K562 (cell line): ENCODE data around the gene KRT85. TPM values are rescaled to one million over a fixed set of nuclear protein-coding genes. Genes with fewer than 3 reads are reported as not detected.

ENCODE experiments used
- ATAC-seq: fragments of 200-7000 bp; cut with Tn5 transposase; 3 replicates; pipeline ENCODE4 v1.9.1; 2020; ENCODE audit warnings: moderate library complexity
- BruUV-seq: library from RNA; stranded (reverse); fragments of 400-500 nt; replicated peaks from 2 replicates; lab custom pipeline; 2021; lab: Mats Ljungman, UMichigan
- CTCF ChIA-PET: fragments of 300-600 bp; formaldehyde crosslinking; extraction: SDS; loops from one replicate; lab custom pipeline; 2021; ENCODE audit warnings: low intra/inter-chr PET ratio; lab: Yijun Ruan, JAX
- POLR2A ChIA-PET: fragments of 300-600, 350-650 bp; sonication (Branson Sonifier 250); formaldehyde crosslinking; extraction: SDS; loops from one replicate; lab custom pipeline; 2021; ENCODE audit warnings: antibody characterized with exemption, inconsistent platforms; lab: Yijun Ruan, JAX
- DNase-seq, 4 experiments: peaks; one replicate each; pipeline versions ENCODE4 v3.0.0 to v3.0.0-alpha.2; 2011 to 2018; ENCODE audit warnings: low spot score in 3 of 4, mixed read lengths in 3 of 4; ENCODE audit errors: extremely low read depth in 1 of 4
- FAIRE-seq: peaks from 2 replicates; lab custom pipeline; 2011; peaks lifted over from hg19 to GRCh38; lab: Jason Lieb, UNC
- H2AFZ ChIP-seq: 2 replicates; pipeline ENCODE4 v1.6.0; 2011; ENCODE audit warnings: low read depth, low read length, control low read depth, inconsistent platforms
- H3K27ac ChIP-seq: fragments of 200-600 bp; 3 replicates; pipeline ENCODE4 v1.8.0; 2011; ENCODE audit warnings: low read depth, mild to moderate bottlenecking, control low read depth, inconsistent platforms, low read length, moderate library complexity, mixed read lengths; ENCODE audit errors: extremely low read depth
- H3K27me3 ChIP-seq, 2 experiments: fragments of 300-600 bp in 1 of 2; 2 replicates in 1 of 2; 3 replicates in 1 of 2; pipeline versions ENCODE4 v1.6.0 to v1.8.0; 2011; ENCODE audit warnings: inconsistent platforms in 2 of 2, low read length in 2 of 2, mild to moderate bottlenecking in 1 of 2, mixed read lengths in 1 of 2, moderate library complexity in 1 of 2; ENCODE audit not compliant: control insufficient read depth in 2 of 2, insufficient read depth in 2 of 2
- H3K36me3 ChIP-seq: fragments of 300-600 bp; 3 replicates; pipeline ENCODE4 v1.8.0; 2011; ENCODE audit warnings: mild to moderate bottlenecking, low read length, inconsistent platforms; ENCODE audit not compliant: control insufficient read depth, insufficient read depth
- H3K4me1 ChIP-seq, 2 experiments: fragments of 200-600 bp in 1 of 2; replicated peaks in 1 of 2; 2 replicates in 1 of 2; 3 replicates in 1 of 2; pipeline versions ENCODE4 v1.5.1 to v1.8.0; 2011; ENCODE audit warnings: inconsistent platforms in 2 of 2, low read length in 2 of 2, mild to moderate bottlenecking in 1 of 2, mixed read lengths in 1 of 2, moderate library complexity in 1 of 2; ENCODE audit not compliant: control insufficient read depth in 2 of 2, insufficient read depth in 2 of 2
- H3K4me2 ChIP-seq: 2 replicates; pipeline ENCODE4 v1.6.1; 2011; ENCODE audit warnings: low read length, control low read depth, inconsistent platforms, mixed read lengths; ENCODE audit not compliant: insufficient read depth
- H3K4me3 ChIP-seq: fragments of 200-600 bp; sonication (generic), shearing (Covaris generic); 2 replicates; pipeline ENCODE4 v1.5.1; 2016; ENCODE audit warnings: control low read depth, inconsistent platforms
- H3K79me2 ChIP-seq: fragments of 200-600 bp; 3 replicates; pipeline ENCODE4 v1.8.0; 2011; ENCODE audit warnings: low read length, inconsistent platforms; ENCODE audit not compliant: control insufficient read depth, insufficient read depth
- H3K9ac ChIP-seq, 2 experiments: 2 replicates each; pipeline versions ENCODE4 v1.6.0 to v1.6.1; 2011; ENCODE audit warnings: low read depth in 2 of 2, low read length in 2 of 2, control low read depth in 1 of 2, inconsistent platforms in 1 of 2, mild to moderate bottlenecking in 1 of 2, mixed read lengths in 1 of 2; ENCODE audit not compliant: insufficient read depth in 1 of 2
- H3K9me1 ChIP-seq: one replicate; pipeline ENCODE4 v1.6.0; 2011; ENCODE audit warnings: inconsistent platforms, mild to moderate bottlenecking, low read length, moderate library complexity; ENCODE audit not compliant: control insufficient read depth, insufficient read depth
- H3K9me3 ChIP-seq: replicated peaks from 2 replicates; pipeline ENCODE4 v1.5.1; 2011; ENCODE audit warnings: low read depth, low read length, inconsistent platforms; ENCODE audit not compliant: control insufficient read depth, insufficient read depth
- H4K20me1 ChIP-seq: replicated peaks from 2 replicates; pipeline ENCODE4 v1.6.1; 2011; ENCODE audit warnings: low read length, inconsistent platforms, mixed read lengths; ENCODE audit not compliant: control insufficient read depth, insufficient read depth
- BCL6 ChIP-seq: fragments of 250-450 bp; sonication (Bioruptor Pico); IDR thresholded peaks from 2 replicates; pipeline ENCODE4 v1.4.0; 2020
- CREB1 ChIP-seq, 2 experiments: sonication (generic) in 1 of 2; formaldehyde crosslinking in 1 of 2; IDR thresholded peaks; 2 replicates each; pipeline versions ENCODE4 v1.6.1 to v1.8.0; 2012 to 2022; ENCODE audit warnings: inconsistent platforms in 1 of 2, mild to moderate bottlenecking in 1 of 2, missing genetic modification reagents in 1 of 2, moderate library complexity in 1 of 2
- CREBBP ChIP-seq: IDR thresholded peaks from one replicate; pipeline ENCODE4 v1.6.1; 2012; ENCODE audit warnings: low read depth, mild to moderate bottlenecking, control low read depth, inconsistent platforms, low read length
- DACH1 ChIP-seq: fragments of 450-650 bp; IDR thresholded peaks from 2 replicates; pipeline ENCODE4 v1.6.1; 2018; ENCODE audit not compliant: partially characterized antibody
- FOXA3 ChIP-seq, 2 experiments: fragments of 450-650 bp in 1 of 2; sonication (generic) in 1 of 2; formaldehyde crosslinking; IDR thresholded peaks in 1 of 2; conservative IDR thresholded peaks in 1 of 2; 2 replicates each; pipeline versions ENCODE4 v1.4.0 to v1.8.0; 2020 to 2022; ENCODE audit warnings: mild to moderate bottlenecking in 2 of 2, missing genetic modification reagents in 1 of 2
- MCM5 ChIP-seq: fragments of 450-650 bp; IDR thresholded peaks from 2 replicates; pipeline ENCODE4 v1.6.1; 2016; ENCODE audit warnings: low read depth
- NONO ChIP-seq, 2 experiments: fragments of 200-400 bp in 1 of 2; fragments of 450-650 bp in 1 of 2; formaldehyde crosslinking in 1 of 2; IDR thresholded peaks; 2 replicates each; pipeline ENCODE4 v1.6.1; 2017; ENCODE audit warnings: low read depth in 2 of 2, mild to moderate bottlenecking in 2 of 2, moderate library complexity in 2 of 2, low read length in 1 of 2
- RBM15 ChIP-seq: fragments of 200-400 bp; formaldehyde crosslinking; IDR thresholded peaks from 2 replicates; pipeline ENCODE4 v1.6.1; 2018; ENCODE audit warnings: mild to moderate bottlenecking, low read length, moderate library complexity; ENCODE audit not compliant: insufficient read depth
- SLC30A9 ChIP-seq: fragments of 250-450 bp; sonication (Bioruptor Pico); IDR thresholded peaks from 2 replicates; pipeline ENCODE4 v1.8.0; 2022; ENCODE audit warnings: mild to moderate bottlenecking, moderate library complexity
- SMAD1 ChIP-seq: fragments of 150-350 bp; IDR thresholded peaks from 2 replicates; pipeline ENCODE4 v1.6.1; 2014; ENCODE audit warnings: low read length, low read depth; ENCODE audit not compliant: partially characterized antibody
- SMAD2 ChIP-seq: fragments of 150-350 bp; IDR thresholded peaks from 2 replicates; pipeline ENCODE4 v1.6.1; 2014; ENCODE audit warnings: low read depth, mild to moderate bottlenecking, low read length
- SRSF1 ChIP-seq: fragments of 200-400 bp; formaldehyde crosslinking; IDR thresholded peaks from 2 replicates; pipeline ENCODE4 v1.6.1; 2017; ENCODE audit warnings: mild to moderate bottlenecking, low read depth, low read length, moderate library complexity
- TBP ChIP-seq: optimal IDR thresholded peaks from 2 replicates; pipeline ENCODE3; 2011; ENCODE audit warnings: low read depth, low read length, improper control_type of control experiment
- ZBED1 ChIP-seq: IDR thresholded peaks from 2 replicates; pipeline ENCODE4 v1.6.1; 2014
- ZNF232 ChIP-seq: sonication (generic); formaldehyde crosslinking; IDR thresholded peaks from 2 replicates; pipeline ENCODE4 v1.8.0; 2022; ENCODE audit warnings: mild to moderate bottlenecking, missing genetic modification reagents
- ZNF263 ChIP-seq: sonication (generic); formaldehyde crosslinking; IDR thresholded peaks from 2 replicates; pipeline ENCODE4 v1.8.0; 2022; ENCODE audit warnings: mild to moderate bottlenecking, missing genetic modification reagents, borderline replicate concordance
- ZNF354B ChIP-seq: fragments of 250-450 bp; sonication (Bioruptor Pico); IDR thresholded peaks from 2 replicates; pipeline ENCODE4 v1.4.0; 2020
- ZNF699 ChIP-seq: fragments of 250-450 bp; sonication (Bioruptor Pico); IDR thresholded peaks from 2 replicates; pipeline ENCODE4 v1.8.0; 2021; ENCODE audit warnings: mild to moderate bottlenecking, moderate library complexity; ENCODE audit not compliant: insufficient replicate concordance
- ZNF780A ChIP-seq: fragments of 250-450 bp; sonication (Bioruptor Pico); IDR thresholded peaks from 2 replicates; pipeline ENCODE4 v1.5.0; 2021; ENCODE audit warnings: mild to moderate bottlenecking
- WGBS: fragments of 100-300 bp; shearing (Covaris generic); methylation state at CpG from one replicate; pipeline ENCODE4 v1.1.6; 2016; ENCODE audit warnings: low coverage, mixed read lengths; ENCODE audit not compliant: insufficient coverage; ENCODE audit errors: missing lambda C conversion rate; 5-methylcytosine and 5-hydroxymethylcytosine counted together
- in situ Hi-C: fragments of 300-500 bp; cut with MboI; formaldehyde crosslinking; loops from 4 replicates; pipeline ENCODE4 v1.15.0; 2018; ENCODE audit warnings: inconsistent platforms, mixed read lengths
- intact Hi-C: fragments of 100-400 bp; cut with micrococcal nuclease; formaldehyde crosslinking; loops from 2 replicates; pipeline ENCODE4 v1.14.2; 2022
- polyA plus RNA-seq, 8 experiments: library from polyadenylated mRNA; depleted of rRNA in 4 of 8; stranded (reverse) in 5 of 8; unstranded in 3 of 8; fragments of >200 nt; fragmentation: Nextera tagmentation in 2 of 8; fragmentation: Illumina TruSeq in 1 of 8; extraction: Ambion mirVana in 2 of 8; extraction: Trizol in 1 of 8; gene quantifications; 2 replicates each; pipeline versions ENCODE4 v1.2.1 to v1.2.3, GENCODE V29; 2011 to 2014; ENCODE audit warnings: inconsistent platforms in 1 of 8, missing spikeins in 1 of 8
- total RNA-seq, 7 experiments: library from RNA; depleted of rRNA in 6 of 7; stranded (reverse); fragments of >200 nt in 6 of 7; fragmentation: Illumina TruSeq in 2 of 7; extraction: Trizol in 2 of 7; gene quantifications; 2 replicates each; pipeline versions ENCODE4 v1.2.1 to v1.2.3, GENCODE V29; 2011 to 2021; ENCODE audit warnings: low replicate concordance in 1 of 7
- TF ChIP-seq, protein P1 (sequence below), 2 experiments: fragments of 450-650 bp; IDR thresholded peaks; 2 replicates each; pipeline ENCODE4 v1.6.1; 2016

KRT85 gene
- total and polyA plus RNA-seq, 9 of the 15 experiments (the other 6 are each of a cell fraction or from before 2014, with no cell fraction given) = not detected

DNA sequence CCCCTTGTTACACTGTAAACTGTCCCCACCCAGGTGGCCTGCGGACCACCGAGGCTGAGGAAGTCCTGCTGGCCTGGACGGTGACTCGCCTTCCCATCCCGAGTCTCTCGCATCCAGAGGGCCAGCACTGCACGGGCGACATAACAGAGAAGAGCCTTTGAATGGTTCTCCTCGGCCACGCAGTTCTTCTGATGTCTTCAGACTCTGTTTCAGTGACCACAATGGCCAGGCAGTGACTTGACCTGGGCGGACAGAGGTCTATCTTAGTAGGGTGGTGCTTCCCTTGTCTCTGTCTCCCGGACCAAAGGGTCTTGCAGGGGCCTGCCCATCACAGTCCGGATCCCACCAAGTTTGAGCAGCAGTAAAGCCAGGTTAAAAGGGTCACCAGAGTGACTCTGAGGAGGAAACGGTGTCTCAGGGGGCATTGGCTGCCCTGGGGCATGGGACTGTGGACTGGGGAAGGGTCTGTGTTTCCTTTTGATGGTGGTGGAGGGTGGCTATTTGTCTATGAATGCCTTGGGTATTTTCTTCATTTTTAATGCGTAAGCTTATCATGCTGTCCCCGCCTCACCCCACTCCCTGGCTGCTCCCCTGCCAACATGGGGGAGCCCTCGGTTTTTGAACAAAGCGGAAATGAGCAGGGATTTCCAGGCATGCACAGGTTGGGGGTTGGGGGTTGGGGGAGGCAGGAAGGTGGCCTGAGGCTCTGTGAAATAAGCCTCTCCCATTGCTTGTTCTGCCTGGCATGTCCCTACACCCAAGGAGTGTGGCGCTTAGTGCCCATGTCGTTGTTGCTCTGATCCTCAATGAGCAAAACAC is 10.3 kb downstream of the KRT85 start:
- FAIRE-seq = no peak
- H3K9me1 ChIP-seq = no peaks in the 10 kb centered on the region
- H3K27me3 ChIP-seq = peaks cover 4 to 40% of the 10 kb centered on the region in 2 experiments; a peak in 4 of 5 replicates
- BruUV-seq = no TSS peak
- intact Hi-C loops (no loop called here), in situ Hi-C loops (no loop called here)
- no peak for ATAC-seq
- no peaks in the 10 kb centered on the region for H3K36me3 ChIP-seq
- CTCF ChIA-PET = no interaction called here
- POLR2A ChIA-PET = no interaction called here
- H3K27ac ChIP-seq = no peak overlapping the region
- WGBS = under 1% methylated on average over 20 of the region's 20 CpGs
- H2AFZ ChIP-seq = no peak overlapping the region
- H3K4me1 ChIP-seq = no peaks in the 10 kb centered on the region
- TF ChIP-seq MCM5 (no peak), ZNF232 (CRISPR knock-in tag) (no peak), NONO (IDR thresholded peaks at IDR 0.05; ENCODE audit: low read depth in 2 of 2, low read length in 1 of 2) (no peak), ZNF354B (CRISPR knock-in tag) (no peak), ZNF699 (no peak), SMAD1 (no peak), SLC30A9 (no peak), SMAD2 (no peak), BCL6 (no peak), CREBBP (no peak), DACH1 (no peak), FOXA3 (CRISPR knock-in tag; conservative IDR thresholded peaks at IDR 0.05 in 1 of 2, IDR thresholded peaks at IDR 0.05 in 1 of 2) (no peak), ZBED1 (no peak), TBP (no peak), CREB1 (IDR thresholded peaks at IDR 0.05) (no peak), CREB1 (CRISPR knock-in tag; IDR thresholded peaks at IDR 0.05) (no peak), ZNF263 (CRISPR knock-in tag) (no peak), SRSF1 (no peak), RBM15 (no peak), ZNF780A (CRISPR knock-in tag) (no peak)
- TF ChIP-seq, protein P1, sequence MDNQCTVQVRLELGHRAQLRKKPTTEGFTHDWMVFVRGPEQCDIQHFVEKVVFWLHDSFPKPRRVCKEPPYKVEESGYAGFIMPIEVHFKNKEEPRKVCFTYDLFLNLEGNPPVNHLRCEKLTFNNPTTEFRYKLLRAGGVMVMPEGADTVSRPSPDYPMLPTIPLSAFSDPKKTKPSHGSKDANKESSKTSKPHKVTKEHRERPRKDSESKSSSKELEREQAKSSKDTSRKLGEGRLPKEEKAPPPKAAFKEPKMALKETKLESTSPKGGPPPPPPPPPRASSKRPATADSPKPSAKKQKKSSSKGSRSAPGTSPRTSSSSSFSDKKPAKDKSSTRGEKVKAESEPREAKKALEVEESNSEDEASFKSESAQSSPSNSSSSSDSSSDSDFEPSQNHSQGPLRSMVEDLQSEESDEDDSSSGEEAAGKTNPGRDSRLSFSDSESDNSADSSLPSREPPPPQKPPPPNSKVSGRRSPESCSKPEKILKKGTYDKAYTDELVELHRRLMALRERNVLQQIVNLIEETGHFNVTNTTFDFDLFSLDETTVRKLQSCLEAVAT (IDR thresholded peaks at IDR 0.05) = no peak
- H3K9me3 ChIP-seq = no peaks in the 10 kb centered on the region
- no peak for DNase-seq
- no peaks in the 10 kb centered on the region for H3K79me2 ChIP-seq
- no peak overlapping the region for H3K4me2 ChIP-seq
- H4K20me1 ChIP-seq = peaks cover 3% of the 10 kb centered on the region; the same call in 1 of the 2 replicates
- H3K4me3 ChIP-seq = no peak overlapping the region
- H3K9ac ChIP-seq = no peak overlapping the region
